ENCODE measurements around the gene CACNA2D3.

CACNA2D3 gene

DNA sequence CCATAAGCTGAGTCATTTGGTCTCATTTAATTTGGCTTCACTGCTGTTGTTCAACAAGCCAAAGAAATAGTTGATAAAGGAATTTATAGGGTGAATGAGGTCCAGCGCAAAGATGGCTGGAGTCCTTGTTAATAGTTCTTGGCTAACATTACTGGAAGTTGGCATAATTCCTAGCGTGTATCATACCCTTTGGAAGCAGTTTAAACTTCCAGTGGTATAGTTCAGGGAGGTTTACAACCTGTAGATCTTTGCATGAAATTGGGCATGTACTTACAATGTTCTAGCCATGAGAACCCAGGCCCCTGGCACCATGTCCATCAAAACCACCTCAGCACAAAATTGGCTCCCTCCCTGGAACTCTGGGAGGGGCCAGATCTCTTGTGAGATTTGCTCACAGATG lies 424.7 kb downstream of the CACNA2D3 start:
- no peak for DNase-seq

DNA sequence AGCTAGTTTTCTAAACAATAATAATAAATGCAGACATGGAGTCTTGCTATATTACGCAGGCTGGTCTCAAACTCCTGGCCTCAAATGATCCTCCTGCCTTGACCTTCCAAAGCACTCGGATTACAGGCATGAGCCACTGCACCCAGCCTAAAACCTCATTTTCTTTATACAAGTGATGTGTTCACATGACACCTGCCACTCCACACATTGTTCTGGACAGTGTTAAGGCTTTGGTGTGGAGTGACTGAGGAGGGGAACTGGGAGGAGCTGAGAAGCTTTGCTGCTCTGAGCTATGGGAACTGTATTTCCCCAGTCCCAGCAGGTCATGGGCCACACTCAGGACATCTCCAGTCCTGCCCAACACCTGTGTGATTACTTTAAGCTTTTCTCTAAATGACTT lies 425.5 kb downstream of the CACNA2D3 start:
- DNase-seq = no peak

GRCh38 chr3:54549607-54550220 lies 427.4 kb downstream of the CACNA2D3 start:
- no peak for DNase-seq

- no peak for DNase-seq
Measured at GRCh38 chr3:54550221-54550977, 428.0 kb downstream of the CACNA2D3 start.

DNA sequence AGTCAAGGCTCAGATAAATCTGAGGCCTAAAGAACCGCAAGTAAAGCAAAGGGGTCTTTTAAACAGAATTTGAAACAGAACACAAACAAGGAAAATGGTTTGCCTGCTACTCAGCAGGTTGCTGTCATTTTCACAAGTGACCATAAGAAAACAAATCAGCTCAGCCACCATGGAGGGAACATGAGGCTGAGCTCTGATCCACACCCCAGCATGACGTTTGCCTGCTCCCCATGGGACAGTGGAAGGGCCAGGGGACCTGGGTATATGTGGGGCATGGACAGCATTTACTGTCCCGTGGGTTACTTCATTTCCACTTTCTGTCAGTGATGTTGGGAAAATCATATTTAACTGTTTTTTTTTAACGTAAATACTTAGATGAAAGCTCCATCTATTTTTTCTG lies 434.3 kb downstream of the CACNA2D3 start:
- DNase-seq = no peak

GRCh38 chr3:54557538-54558428 lies 435.4 kb downstream of the CACNA2D3 start:
- no peak for DNase-seq

DNA sequence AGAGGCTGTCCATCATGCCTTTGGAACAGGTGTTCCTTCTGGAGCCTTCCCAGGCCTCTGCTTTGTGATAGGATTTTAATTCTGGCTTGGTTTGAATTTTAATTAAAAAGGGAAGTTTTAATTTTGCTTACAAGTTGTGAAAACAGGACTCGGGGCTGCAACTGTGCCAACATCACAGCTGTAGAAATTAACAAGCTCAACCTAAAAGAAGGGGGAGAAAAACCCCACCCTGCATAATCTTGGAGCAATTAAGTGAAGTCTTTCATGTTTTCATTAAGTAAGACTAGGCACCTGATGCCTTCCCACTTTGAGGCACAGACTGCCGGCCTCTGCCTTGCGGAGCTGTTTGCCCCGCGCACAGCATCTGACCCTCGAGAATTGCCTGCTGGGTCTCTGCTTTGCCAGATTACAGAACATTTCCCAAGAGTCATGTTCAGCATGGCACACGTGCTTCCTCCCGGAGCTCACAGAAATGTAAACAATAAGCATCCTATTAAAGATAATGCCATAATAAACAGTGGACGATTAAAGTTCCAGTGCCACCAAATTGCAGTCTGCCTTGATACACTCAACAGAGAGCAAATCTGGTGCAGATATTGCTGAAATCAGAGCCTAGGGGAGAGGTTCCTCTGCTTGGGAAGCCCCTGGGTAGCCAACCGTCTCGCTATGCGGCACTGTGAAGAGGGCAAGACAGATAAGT lies 441.3 kb downstream of the CACNA2D3 start:
- DNase-seq = no peak

GRCh38 chr3:54564374-54564925 lies 442.1 kb downstream of the CACNA2D3 start:
- DNase-seq = no peak

DNA sequence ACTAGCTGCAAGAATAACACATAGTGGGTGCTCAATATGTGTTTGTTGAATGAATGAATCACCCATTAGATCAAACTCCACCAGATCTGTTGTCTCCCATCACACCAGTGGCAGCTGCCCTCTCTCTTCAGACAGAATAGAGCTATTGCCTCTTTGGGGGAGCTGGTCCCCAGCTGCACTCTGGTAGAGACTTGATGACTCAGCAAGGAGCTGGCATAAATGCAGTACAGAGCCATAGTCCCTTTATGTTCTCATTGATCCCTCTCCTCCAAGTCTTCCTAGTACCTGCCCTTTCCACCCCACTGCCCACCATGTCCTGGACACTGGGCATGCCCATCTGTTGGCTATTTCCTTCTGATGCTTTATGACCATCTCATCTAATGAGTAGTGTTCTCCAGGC lies 443.6 kb downstream of the CACNA2D3 start:
- DNase-seq = no peak

DNA sequence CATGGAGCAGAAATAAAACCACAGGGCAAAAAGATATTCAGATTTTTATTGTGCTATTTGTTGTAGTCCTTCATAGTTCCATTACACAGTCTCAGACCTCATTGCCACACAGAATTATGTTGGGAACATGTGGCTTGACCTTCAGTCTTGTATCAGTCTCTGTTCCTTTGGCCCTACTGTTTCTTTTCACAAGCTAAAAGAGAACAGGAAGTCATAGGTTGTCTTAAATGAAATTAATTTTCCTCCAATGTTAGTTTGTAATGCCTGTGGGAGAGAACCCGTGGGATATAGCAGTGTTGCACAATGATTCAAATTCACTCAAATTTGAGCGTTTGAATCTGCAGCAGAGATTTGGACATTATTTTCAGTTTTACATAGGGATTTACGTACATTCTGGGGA lies 445.6 kb downstream of the CACNA2D3 start:
- DNase-seq = no peak

GRCh38 chr3:54570008-54570407 lies 447.7 kb downstream of the CACNA2D3 start:
- no peak for DNase-seq

- peak; percentile 26 for DNase-seq
Measured at GRCh38 chr3:54572197-54572895, 450.0 kb downstream of the CACNA2D3 start.

GRCh38 chr3:54573858-54574257 lies 451.5 kb downstream of the CACNA2D3 start:
- no peak for DNase-seq

GRCh38 chr3:54574906-54575617 lies 452.7 kb downstream of the CACNA2D3 start:
- no peak for DNase-seq

DNA sequence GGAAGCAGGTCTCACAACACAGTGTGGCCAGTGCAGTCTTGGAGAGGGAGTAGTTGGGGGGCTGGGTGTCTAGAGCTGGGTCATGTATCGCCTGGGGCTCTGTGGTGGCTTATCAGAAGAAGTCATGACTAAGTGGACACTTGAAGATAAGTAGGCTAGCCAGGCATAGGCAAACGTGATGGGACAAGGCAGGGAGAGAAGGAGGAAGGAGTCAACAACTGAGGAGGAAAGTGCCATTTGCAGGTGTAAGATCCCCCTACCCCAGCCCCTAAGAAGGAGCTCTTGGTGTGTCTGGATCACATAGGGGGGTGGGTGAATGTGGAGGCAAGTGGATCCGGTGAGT lies 453.2 kb downstream of the CACNA2D3 start:
- DNase-seq = no peak

GRCh38 chr3:54577313-54577712 lies 455.0 kb downstream of the CACNA2D3 start:
- DNase-seq = peak; percentile 2

GRCh38 chr3:54578417-54578816 lies 456.1 kb downstream of the CACNA2D3 start:
- peak; percentile 42 for DNase-seq

DNA sequence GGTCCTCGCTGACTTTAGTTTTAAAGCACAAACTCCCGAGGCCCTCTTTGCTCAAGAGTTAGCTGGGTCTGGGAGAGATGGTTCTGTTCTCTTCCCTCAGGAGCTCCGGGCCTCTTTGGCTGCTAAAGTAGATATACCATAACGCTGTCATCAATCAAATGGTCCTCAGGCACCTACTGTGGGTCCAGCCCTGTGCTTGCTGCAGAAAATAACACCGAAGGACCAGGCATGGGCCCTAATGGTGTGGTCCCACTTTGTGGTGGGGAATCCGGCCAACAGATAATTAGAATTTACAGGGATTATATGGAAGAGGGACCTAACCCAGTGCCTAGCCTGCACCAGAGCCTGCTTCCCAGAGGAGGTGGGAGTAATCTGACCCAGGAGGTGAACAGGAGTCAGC lies 458.1 kb downstream of the CACNA2D3 start:
- no peak for DNase-seq

- no peak for DNase-seq
Measured at GRCh38 chr3:54582424-54582823, 460.1 kb downstream of the CACNA2D3 start.

- DNase-seq = no peak
Measured at GRCh38 chr3:54591157-54591556, 468.8 kb downstream of the CACNA2D3 start.

DNA sequence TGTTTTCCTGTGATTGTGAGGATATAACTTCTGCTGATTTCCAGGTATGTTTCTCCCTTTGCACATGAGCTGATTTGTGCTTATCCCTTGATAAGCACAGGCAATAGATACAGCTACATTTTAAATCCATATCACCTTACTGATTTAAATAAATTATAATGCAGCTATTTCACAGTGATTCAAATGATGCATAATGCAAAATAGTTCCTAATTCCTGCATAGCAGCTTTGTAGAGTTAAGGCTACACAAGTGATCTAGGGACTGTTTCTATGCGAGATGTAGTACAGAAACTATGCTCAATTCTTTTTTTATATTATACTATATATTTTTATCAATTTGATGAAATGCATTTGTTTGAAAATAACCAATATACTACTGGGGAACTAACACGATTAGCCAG lies 471.3 kb downstream of the CACNA2D3 start:
- DNase-seq = no peak

DNA sequence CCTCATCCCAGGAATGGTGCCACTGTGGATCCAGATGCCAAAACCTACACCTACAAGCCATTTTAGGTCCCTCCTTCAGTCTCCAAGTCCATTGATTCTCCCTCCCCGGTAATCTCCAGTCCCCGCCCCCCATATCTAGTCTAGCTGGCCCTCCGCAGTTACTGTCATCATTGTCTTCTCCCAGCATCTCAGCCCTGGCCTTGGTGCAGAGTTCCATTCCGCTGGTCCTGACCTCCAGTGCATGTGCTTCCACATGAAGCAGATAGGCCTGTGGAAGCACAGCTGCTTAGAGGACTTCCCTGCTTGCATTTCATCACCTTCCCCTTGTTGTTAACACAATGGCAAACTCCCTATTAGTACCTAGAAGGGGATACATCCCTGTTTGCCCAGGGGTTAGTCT lies 473.7 kb downstream of the CACNA2D3 start:
- no peak for DNase-seq

Measured in fibroblast of skin of right biceps (primary cell).